Activated T-cell treated with anti-CD3 and anti-CD28 coated beads, Interleukin-2, amount 50 U/mL, for 24 hours (primary cell): ENCODE data around the gene ANKRD2.

ENCODE experiments used
- DNase-seq: peaks from one replicate; pipeline ENCODE4 v3.0.0-alpha.2; 2020
- H3K27ac Mint-ChIP-seq: 2 replicates; pipeline ENCODE4 v1.8.0; 2020; ENCODE audit warnings: mild to moderate bottlenecking, mixed read lengths
- H3K27me3 Mint-ChIP-seq: 2 replicates; pipeline ENCODE4 v1.8.0; 2020; ENCODE audit warnings: mixed read lengths
- H3K36me3 Mint-ChIP-seq: 2 replicates; pipeline ENCODE4 v1.8.0; 2020; ENCODE audit warnings: low read depth, mixed read lengths
- H3K4me1 Mint-ChIP-seq: 2 replicates; pipeline ENCODE4 v1.8.0; 2020; ENCODE audit warnings: low read depth, mixed read lengths
- H3K4me3 Mint-ChIP-seq: 2 replicates; pipeline ENCODE4 v1.8.0; 2020; ENCODE audit warnings: mild to moderate bottlenecking, moderate library complexity, mixed read lengths
- H3K9me3 Mint-ChIP-seq: 2 replicates; pipeline ENCODE4 v1.8.0; 2020; ENCODE audit warnings: mixed read lengths

ANKRD2 gene

DNA sequence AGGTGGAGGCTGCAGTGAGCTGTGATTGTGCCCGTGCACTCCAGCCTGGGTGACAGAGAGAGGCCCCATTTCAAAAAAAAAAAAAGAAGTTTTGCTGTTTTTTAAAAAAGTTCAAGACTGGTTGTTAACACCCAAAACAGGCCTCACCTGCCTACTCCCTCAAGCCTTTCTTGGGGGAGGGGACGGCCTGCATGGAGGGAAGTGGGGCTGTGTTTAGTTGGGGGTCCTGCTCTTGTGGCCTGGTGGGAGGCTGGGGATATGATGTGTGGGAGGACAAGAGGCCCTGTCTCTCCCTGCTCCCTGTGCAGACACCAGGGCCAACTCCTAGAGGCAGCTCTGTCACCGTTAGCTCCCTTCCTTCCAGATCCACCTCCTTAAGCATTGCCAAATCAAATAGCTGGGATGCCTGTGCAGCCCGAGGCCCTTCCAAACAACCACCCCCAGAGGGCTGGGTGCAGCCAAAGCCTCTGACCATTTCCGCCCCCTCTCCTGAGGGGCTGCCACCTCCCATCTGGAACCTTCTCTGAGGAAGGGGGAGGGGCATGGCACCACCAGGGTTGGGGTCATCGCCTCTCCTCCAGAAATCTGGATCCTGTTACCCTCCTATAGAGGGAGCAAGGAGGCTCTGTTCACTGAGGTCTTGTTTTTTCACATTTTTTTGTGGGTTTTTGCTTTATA, 32.9 kb upstream of the ANKRD2 start:
- Mint-ChIP-seq H3K9me3 (no peaks in the 10 kb centered on the region), H3K4me3 (no peak overlapping the region), H3K36me3 (no peaks in the 10 kb centered on the region), H3K27me3 (no peaks in the 10 kb centered on the region), H3K27ac (no peak overlapping the region), H3K4me1 (peaks cover 25% of the 10 kb centered on the region)
- no peak for DNase-seq

DNA sequence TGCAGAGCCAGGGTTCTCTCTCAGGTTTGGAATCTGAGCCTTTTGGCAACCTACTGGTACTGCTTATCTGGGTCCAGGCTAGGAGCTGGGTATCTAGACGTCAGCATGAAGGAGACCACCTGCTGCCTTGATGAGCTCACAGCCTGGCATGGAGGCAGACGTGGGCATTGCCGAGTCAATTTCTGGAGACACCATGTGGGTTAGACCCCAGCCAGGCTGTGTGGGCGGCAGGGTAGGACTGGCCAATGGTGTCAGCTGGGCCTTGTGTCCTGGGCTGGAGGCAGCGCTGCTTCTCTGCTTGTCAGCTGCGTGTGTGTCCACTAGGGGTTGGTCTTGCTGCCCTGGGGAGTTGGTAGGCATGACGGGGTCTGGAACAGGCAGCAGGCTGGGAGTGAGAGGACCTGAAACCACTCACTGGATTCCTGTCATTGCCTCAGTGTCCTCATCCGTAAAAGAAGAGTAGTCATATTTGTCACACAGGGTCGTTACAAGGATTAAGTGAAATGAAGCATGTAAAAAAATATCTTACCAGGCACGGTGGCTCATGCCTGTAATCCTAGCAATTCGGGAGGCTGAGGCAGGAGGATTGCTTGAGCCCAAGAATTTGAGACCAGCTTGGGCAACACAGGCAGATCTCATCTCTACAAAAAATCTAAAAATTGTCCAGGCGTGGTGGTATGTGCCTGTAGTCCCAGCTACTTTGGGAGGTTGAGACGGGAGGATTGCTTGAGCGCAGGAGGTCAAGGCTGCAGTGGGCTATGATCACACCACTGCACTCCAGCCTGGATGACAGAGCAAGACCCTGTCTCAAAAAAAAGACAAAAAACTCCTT, 31.7 kb upstream of the ANKRD2 start:
- peaks cover 26% of the 10 kb centered on the region for H3K4me1 Mint-ChIP-seq
- no peak for DNase-seq
- H3K27me3 Mint-ChIP-seq, result no peaks in the 10 kb centered on the region
- no peaks in the 10 kb centered on the region for H3K9me3 Mint-ChIP-seq
- no peak overlapping the region for H3K4me3 Mint-ChIP-seq
- no peaks in the 10 kb centered on the region for H3K36me3 Mint-ChIP-seq
- no peak overlapping the region for H3K27ac Mint-ChIP-seq

DNA sequence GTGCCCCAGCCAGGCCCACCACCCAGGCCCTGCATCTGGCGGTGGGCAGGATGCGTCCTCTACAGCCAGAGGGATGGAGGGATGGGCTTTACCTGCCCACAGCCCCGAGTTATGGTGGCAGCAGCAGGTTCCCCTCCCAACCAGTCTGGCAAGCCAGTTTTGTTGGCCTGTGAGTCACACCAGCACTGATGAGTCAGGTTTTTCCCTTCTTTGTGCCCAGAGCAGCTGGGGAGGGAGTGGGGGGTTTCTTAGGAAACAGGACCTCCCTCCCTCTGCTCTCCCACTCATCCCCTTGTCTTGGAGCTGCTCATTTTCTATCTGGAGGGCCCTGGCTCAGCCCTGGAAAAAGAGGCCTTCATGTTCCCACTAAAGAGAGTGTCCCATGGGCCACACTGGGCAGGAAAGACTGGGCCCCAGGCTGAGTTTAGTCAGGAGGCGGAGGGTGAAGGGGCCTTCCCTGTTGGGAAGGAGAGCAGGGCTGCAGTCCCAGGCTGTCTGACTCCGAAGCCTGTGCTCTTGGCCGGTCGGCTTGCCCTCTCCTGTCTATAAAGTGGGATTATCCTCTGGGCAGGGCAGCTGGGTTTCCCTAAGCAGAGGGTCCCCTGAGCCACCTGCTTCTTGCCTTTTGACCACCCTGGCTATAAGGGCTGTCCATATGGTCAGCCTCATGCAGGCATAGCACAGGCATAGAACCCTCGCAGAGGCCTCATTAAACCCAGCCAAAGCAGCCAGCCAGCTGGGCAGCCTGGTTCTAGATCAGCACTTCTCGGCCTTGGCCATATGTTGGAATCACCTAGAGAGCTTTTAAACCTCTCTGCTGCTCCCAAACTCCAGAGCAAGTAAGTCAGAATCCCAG, 30.2 kb upstream of the ANKRD2 start:
- H3K4me1 Mint-ChIP-seq, result peaks cover 26% of the 10 kb centered on the region
- H3K27me3 Mint-ChIP-seq, result no peaks in the 10 kb centered on the region
- H3K4me3 Mint-ChIP-seq, result no peak overlapping the region
- H3K27ac Mint-ChIP-seq, result peak overlapping the region; percentile 75
- no peaks in the 10 kb centered on the region for H3K9me3 Mint-ChIP-seq
- no peaks in the 10 kb centered on the region for H3K36me3 Mint-ChIP-seq
- DNase-seq, result peak; percentile 65

DNA sequence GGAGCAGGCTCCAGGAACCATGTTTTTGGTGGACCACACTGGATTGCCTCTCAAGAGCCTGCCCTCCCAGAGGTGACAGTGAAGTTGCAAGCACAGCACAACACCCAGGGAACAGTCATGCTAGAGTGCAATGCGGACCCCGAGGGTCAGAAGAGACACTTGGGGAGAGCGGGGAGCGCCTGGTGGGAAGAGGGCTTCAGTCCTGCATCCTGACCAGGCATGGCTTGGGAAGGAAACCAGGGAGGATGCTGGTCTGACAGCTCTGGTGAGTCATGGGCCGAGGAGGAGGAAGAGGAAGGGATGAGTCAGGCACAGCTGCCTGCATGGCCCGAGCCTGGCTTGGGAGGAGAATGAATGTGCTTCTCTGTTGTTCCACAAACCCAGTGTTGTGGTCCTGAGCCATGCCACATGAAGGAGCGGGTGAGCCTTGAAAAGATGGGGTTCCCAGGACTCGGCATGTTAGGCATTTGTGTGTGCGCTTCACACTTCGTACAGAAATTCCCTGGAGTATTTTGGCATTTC, 29.5 kb upstream of the ANKRD2 start:
- peak; percentile 73 for DNase-seq
- Mint-ChIP-seq H3K4me3 (no peak overlapping the region), H3K27ac (peak overlapping the region; percentile 75), H3K4me1 (peaks cover 26% of the 10 kb centered on the region), H3K36me3 (no peaks in the 10 kb centered on the region), H3K9me3 (no peaks in the 10 kb centered on the region), H3K27me3 (no peaks in the 10 kb centered on the region)

DNA sequence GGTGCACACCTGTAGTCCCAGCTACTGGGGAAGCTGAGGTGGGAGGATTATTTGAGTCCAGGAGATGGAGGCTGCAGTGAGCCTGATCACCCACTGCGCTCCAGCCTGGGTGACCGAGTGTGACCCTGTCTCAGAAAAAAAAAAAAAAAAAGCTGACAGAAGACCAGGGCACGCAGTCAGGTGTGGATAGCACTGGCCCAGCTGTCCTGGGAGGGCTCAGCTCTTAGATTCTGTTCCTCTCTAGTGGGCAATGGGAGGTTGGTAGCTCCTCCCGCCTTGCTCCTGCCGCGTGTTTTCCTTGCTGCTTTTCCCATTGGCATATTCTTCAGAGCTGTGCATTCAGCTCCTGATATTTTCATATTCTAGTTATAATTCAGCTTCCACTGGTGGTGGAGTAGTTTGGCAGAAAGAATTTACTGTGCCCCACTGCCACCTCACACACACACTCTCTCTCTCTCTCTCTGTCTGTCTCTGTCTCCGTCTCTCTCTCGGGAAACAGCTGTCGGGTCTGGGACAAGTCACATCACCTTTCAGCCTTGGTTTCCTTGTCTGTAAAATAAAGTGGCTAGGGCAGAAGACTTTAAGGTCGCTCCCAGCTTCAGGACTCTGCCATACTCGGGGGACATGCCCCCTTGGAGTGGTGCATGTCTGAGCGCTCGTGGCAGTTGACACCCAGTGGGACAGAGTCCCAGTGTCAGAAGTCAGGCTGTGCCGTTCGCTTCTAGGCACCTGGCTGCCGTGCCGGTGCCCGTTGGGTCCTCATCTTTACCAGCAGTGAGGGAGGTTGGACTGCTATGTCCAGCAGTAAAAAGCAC, 25.9 kb upstream of the ANKRD2 start:
- DNase-seq, result no peak
- Mint-ChIP-seq H3K4me3 (no peak overlapping the region), H3K27ac (no peak overlapping the region), H3K27me3 (no peaks in the 10 kb centered on the region), H3K9me3 (no peaks in the 10 kb centered on the region), H3K36me3 (no peaks in the 10 kb centered on the region), H3K4me1 (peaks cover 23% of the 10 kb centered on the region)

DNA sequence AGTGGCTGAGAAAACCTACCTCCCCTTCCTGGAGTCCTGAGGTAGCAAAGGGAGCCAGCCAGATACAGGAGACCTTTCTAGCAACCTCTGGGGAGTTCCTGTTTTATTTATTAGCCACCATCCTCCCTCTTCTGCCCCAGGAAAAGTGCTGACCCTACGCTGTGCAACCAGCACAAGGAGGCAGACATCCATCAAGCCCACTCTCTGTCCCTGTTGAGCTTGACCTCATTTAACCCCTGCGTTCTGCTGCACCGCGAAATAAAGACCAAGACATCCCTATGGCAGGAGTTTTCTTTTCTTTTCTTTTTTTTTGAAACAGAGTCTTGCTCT, 25.3 kb upstream of the ANKRD2 start:
- Mint-ChIP-seq H3K4me1 (peaks cover 18% of the 10 kb centered on the region), H3K27ac (no peak overlapping the region), H3K4me3 (no peak overlapping the region), H3K27me3 (no peaks in the 10 kb centered on the region), H3K9me3 (no peaks in the 10 kb centered on the region), H3K36me3 (no peaks in the 10 kb centered on the region)
- no peak for DNase-seq

DNA sequence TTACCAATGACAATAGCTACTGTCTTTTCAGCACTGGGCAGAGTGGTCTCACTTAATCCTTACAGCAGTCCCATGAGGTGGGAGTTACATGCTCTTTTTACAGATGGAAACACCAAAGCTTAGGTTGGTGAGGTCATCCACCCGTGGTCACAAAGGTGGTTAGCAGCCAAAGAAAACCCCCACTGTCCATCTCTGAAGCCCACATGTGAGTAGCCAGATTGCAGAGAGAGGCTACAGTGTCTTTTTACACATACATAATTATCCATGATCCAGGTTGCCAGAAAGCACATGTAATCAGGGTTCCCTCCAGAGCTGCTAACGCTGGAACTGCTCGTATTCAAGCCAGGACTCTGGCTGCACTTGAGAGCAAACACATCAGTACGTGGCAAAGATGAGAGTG, 24.6 kb upstream of the ANKRD2 start:
- no peak for DNase-seq
- Mint-ChIP-seq H3K4me1 (peaks cover 10% of the 10 kb centered on the region), H3K27me3 (no peaks in the 10 kb centered on the region), H3K4me3 (no peak overlapping the region), H3K27ac (no peak overlapping the region), H3K36me3 (no peaks in the 10 kb centered on the region), H3K9me3 (no peaks in the 10 kb centered on the region)

DNA sequence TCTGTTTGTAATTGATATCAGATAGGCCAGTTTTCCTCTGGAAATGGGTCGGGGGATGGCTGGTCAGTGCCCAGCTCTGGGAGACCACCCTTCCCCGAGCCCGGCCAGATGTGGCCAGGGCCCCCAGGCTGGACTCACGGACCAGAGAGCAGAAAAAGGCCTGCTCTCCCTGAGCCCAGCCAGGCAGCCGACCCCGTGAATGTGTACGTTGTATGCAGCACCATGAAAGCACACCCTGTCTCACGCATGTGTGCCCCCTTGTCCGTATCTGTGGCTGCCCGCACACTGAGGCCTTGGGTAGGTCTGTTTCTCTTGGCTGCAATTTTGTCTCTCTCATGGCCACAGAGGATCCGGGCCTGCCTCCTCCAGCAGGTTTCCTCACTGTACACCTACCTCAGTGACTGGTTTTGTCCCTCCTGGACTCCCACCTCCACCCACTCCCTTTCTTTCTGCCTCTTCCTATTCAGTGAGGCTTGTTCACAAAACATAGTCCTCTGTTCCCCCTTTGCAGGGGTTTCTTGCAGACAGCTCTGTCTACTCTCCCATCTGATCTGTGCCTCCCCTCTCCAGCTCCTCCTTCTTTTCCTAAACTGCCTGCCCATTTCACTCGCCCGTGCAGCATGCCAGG, 23.6 kb upstream of the ANKRD2 start:
- H3K27ac Mint-ChIP-seq, result peak overlapping the region; percentile 11
- no peaks in the 10 kb centered on the region for H3K9me3 Mint-ChIP-seq
- no peaks in the 10 kb centered on the region for H3K27me3 Mint-ChIP-seq
- no peaks in the 10 kb centered on the region for H3K36me3 Mint-ChIP-seq
- DNase-seq, result no peak
- peaks cover 3% of the 10 kb centered on the region for H3K4me1 Mint-ChIP-seq
- H3K4me3 Mint-ChIP-seq, result no peak overlapping the region

DNA sequence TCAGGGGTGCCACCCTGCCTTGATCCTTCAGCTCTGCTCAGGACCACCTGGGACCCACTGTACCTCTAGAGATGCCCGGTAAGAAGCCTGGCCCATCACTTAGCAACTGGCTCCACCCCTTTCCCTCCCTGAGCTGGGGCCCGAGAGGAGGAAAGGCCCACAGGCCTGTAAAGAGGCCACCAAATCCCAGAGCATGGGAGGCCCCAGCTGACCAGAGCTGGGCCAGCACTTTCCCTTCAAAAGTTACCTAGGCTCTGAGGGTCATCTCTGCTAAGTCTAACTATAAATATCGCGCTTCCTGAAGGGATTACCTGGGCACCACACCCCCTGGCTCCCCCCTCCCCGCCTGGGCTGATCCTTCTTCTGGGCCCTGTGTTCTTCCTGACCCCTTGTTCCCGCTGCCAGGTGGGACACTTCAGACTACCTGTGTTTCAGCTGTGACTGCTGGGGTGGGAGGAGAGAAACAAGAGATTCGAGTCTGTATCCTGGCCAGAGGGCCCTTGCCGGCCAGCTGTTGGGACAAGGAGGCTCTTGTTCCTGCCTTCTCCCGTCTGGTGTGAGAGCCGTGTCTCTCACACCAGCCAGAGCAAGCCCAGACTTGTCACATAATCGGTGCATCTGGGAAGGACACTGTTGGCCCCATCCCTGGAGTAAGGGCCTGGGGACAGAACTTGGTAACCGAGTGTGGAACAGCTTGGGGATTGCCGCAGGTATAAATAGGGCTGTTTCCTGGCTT, 22.8 kb upstream of the ANKRD2 start:
- Mint-ChIP-seq H3K9me3 (no peaks in the 10 kb centered on the region), H3K27me3 (no peaks in the 10 kb centered on the region), H3K36me3 (no peaks in the 10 kb centered on the region), H3K27ac (no peak overlapping the region), H3K4me3 (no peak overlapping the region), H3K4me1 (peaks cover 2% of the 10 kb centered on the region)
- DNase-seq, result no peak

DNA sequence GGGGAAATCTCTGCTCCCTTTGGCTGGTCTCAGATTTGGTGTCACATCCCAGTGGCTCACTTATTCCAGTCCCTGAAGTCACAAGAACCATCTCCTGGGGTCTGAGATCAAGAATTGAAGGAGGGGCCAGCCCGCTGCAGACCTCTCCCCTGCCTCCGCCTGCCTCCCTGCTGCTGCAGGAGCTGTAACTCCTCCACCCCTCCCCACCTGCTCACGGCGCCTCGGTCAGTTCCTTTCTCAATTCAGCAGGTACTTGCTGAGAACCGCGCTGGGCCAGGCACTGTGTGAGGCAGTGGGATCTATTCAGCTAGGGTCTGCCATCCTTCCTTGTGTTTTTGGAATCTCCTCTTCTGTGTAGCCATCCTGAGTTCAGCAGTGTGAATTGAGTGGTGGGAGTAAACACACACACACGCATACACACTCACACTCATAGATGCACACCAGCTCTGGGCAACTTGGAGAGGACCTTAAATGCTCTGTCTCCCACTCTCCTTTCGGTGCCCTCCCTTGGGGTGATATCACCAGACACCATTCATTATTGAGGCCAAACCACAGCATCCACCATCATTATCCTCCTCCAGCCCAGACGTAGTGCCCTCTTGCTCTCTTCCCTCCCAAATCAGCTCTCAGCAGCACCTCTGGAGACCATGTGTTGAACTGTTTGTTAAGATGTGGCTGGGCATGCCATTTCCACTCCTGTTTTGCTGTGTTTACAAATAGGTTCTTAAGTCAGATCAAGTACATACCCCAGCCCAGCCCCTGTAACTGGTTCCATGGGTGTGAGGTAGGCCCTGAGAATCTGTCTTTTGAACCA, 22.0 kb upstream of the ANKRD2 start:
- Mint-ChIP-seq H3K4me1 (peaks cover 1% of the 10 kb centered on the region), H3K36me3 (no peaks in the 10 kb centered on the region), H3K9me3 (no peaks in the 10 kb centered on the region), H3K4me3 (no peak overlapping the region), H3K27ac (no peak overlapping the region), H3K27me3 (no peaks in the 10 kb centered on the region)
- DNase-seq, result no peak

DNA sequence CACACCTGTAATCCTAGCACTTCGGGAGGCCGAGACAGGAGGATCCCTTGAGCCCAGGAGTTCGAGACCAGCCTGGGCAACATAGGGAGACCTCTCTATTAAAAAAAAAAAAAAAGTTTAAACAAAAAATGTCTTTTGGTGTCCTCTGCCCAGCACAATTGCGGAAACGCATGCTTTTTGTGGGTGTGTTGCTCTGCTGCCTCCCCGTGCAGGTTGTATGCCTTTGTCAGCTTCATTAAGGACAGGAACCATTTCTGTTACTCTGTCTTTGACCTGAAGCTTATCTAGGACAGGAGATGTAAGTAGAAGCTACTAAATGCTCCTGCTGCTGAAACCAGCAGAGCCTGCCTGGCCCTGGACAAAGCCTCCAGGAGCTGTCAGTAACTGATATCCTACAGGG, 21.3 kb upstream of the ANKRD2 start:
- Mint-ChIP-seq H3K27ac (no peak overlapping the region), H3K36me3 (no peaks in the 10 kb centered on the region), H3K27me3 (no peaks in the 10 kb centered on the region), H3K4me3 (no peak overlapping the region), H3K9me3 (no peaks in the 10 kb centered on the region), H3K4me1 (peaks cover 1% of the 10 kb centered on the region)
- no peak for DNase-seq

DNA sequence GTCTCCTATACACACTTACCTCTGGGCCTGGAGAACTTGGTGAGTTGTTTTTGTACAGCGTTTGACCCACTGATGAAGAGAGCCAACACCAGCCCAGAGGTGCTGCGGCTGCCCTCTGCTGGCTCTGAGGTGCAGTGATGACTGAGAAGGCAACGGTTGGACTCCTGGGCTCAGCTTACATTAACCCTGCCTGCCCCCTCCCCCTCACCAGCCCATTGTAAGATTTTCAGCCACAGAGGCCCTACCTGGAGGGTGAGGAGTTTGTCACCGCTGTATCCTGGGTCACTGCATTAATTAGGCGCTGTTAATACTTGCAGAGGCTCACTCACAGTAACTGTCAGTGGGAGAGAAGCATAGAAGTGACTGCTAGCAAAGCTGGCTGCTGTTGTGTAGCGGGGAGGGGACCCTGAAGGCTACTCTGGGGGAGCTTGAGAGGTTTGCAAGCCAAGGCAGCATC, 19.0 kb upstream of the ANKRD2 start:
- no peaks in the 10 kb centered on the region for H3K36me3 Mint-ChIP-seq
- DNase-seq, result peak; percentile 75

More for the DNA sequence above, 19.0 kb upstream of the ANKRD2 start:
- no peaks in the 10 kb centered on the region for H3K27me3 Mint-ChIP-seq
- no peak overlapping the region for H3K4me3 Mint-ChIP-seq
- no peak overlapping the region for H3K27ac Mint-ChIP-seq
- H3K4me1 Mint-ChIP-seq, result peaks cover 1% of the 10 kb centered on the region
- no peaks in the 10 kb centered on the region for H3K9me3 Mint-ChIP-seq
